Stomach smooth muscle (tissue), 2 donors: ENCODE measurements around the gene PCDHB13.
"Not testable (repeated sequence)": the region's sequence is repeated elsewhere in the genome, so short reads cannot be mapped to it uniquely, and the experiment has no call there.

ENCODE experiments used
- H3K27ac ChIP-seq: one replicate; pipeline ENCODE4 v1.7.0; 2013; ENCODE audit warnings: mild to moderate bottlenecking, low read length, inconsistent platforms
- H3K27me3 ChIP-seq, 2 donors: one replicate each; pipeline ENCODE4 v1.7.0; 2013; ENCODE audit warnings: low read length in 2 of 2; ENCODE audit not compliant: insufficient read depth in 2 of 2, control insufficient read depth in 1 of 2
- H3K36me3 ChIP-seq, 2 donors: one replicate each; pipeline ENCODE4 v1.7.0; 2013; ENCODE audit warnings: low read length in 2 of 2; ENCODE audit not compliant: control insufficient read depth in 2 of 2, insufficient read depth in 2 of 2
- H3K4me1 ChIP-seq: one replicate; pipeline ENCODE4 v1.7.0; 2013; ENCODE audit warnings: low read length; ENCODE audit not compliant: control insufficient read depth, insufficient read depth
- H3K4me3 ChIP-seq, 2 donors: one replicate each; pipeline ENCODE4 v1.7.0; 2013; ENCODE audit warnings: low read length in 2 of 2
- H3K9ac ChIP-seq, 2 donors: one replicate each; pipeline ENCODE4 v1.7.0; 2013; ENCODE audit warnings: low read length in 2 of 2, mild to moderate bottlenecking in 1 of 2
- H3K9me3 ChIP-seq, 2 donors: one replicate each; pipeline ENCODE4 v1.7.0; 2013; ENCODE audit warnings: low read length in 2 of 2; ENCODE audit not compliant: control insufficient read depth in 2 of 2
- donor health status: healthy.
- donor health status: Pancreatic carcinoma.

PCDHB13 gene

GRCh38 chr5:141208478-141208877 is 5.2 kb upstream of the PCDHB13 start, which contains the start of gene PCDHB12:
Gene PCDHB12, plus strand, starts transcription at chr5:141208719. Its CDS starts 189 bp downstream, at chr5:141208908.
- peak within 1 kb of the TSS; percentile 24 to 38 for H3K4me3 ChIP-seq
- peaks cover 12 to 16% of the 10 kb centered on the region in 2 donors for H3K9me3 ChIP-seq
- H3K9ac ChIP-seq, result no peak within 1 kb of the TSS
- H3K36me3 ChIP-seq, result peaks cover 0 to 2% of the 10 kb centered on the region in 2 donors
- H3K27me3 ChIP-seq, result no peaks in the 10 kb centered on the region
- H3K4me1 ChIP-seq, result no peaks in the 10 kb centered on the region
- no peak within 1 kb of the TSS for H3K27ac ChIP-seq

- H3K4me3 ChIP-seq, H3K27ac ChIP-seq, H3K4me1 ChIP-seq, H3K9ac ChIP-seq, H3K27me3 ChIP-seq, H3K36me3 ChIP-seq: not testable (repeated sequence)
- H3K9me3 ChIP-seq, result peaks cover 12 to 21% of the 10 kb centered on the region in 2 donors
Observed at GRCh38 chr5:141210281-141210680, 3.4 kb upstream of the PCDHB13 start.

GRCh38 chr5:141210849-141211248 is 2.9 kb upstream of the PCDHB13 start:
- H3K36me3 ChIP-seq, H3K27me3 ChIP-seq: not testable (repeated sequence)
- H3K9me3 ChIP-seq, result peaks cover 12 to 21% of the 10 kb centered on the region in 2 donors

GRCh38 chr5:141214583-141214982 is 864 bp downstream of the PCDHB13 start:
- peaks cover 16 to 17% of the 10 kb centered on the region in 2 donors for H3K9me3 ChIP-seq
- H3K4me1 ChIP-seq, H3K27ac ChIP-seq, H3K27me3 ChIP-seq, H3K36me3 ChIP-seq, H3K9ac ChIP-seq: not testable (repeated sequence)
- H3K4me3 ChIP-seq, result peak overlapping the region in 1 of 2 donors; percentile 45

More at GRCh38 chr5:141210849-141211248, 2.9 kb upstream of the PCDHB13 start:
- not testable (repeated sequence) for H3K27ac ChIP-seq, H3K4me3 ChIP-seq, H3K9ac ChIP-seq, H3K4me1 ChIP-seq

GRCh38 chr5:141215504-141215903 is 1.8 kb downstream of the PCDHB13 start:
- H3K36me3 ChIP-seq, H3K4me3 ChIP-seq: not testable (repeated sequence)
- peaks cover 9 to 15% of the 10 kb centered on the region in 2 donors for H3K9me3 ChIP-seq

GRCh38 chr5:141216035-141216434 is 2.3 kb downstream of the PCDHB13 start:
- H3K27ac ChIP-seq, H3K36me3 ChIP-seq, H3K9ac ChIP-seq, H3K27me3 ChIP-seq, H3K4me1 ChIP-seq, H3K4me3 ChIP-seq: not testable (repeated sequence)
- H3K9me3 ChIP-seq, result peaks cover 15 to 18% of the 10 kb centered on the region in 2 donors

More at GRCh38 chr5:141215504-141215903, 1.8 kb downstream of the PCDHB13 start:
- not testable (repeated sequence) for H3K4me1 ChIP-seq, H3K27me3 ChIP-seq, H3K9ac ChIP-seq, H3K27ac ChIP-seq

- Histone ChIP-seq H3K27me3 (no peaks in the 10 kb centered on the region), H3K36me3 (no peaks in the 10 kb centered on the region), H3K9me3 (peaks cover 20 to 49% of the 10 kb centered on the region in 2 donors), H3K9ac (peak within 1 kb of the TSS; percentile 13 to 48), H3K27ac (no peak within 1 kb of the TSS), H3K4me1 (no peaks in the 10 kb centered on the region), H3K4me3 (peak within 1 kb of the TSS; percentile 61 to 68)
Observed at GRCh38 chr5:141223112-141223783, 9.5 kb downstream of the PCDHB13 start, which contains the start of gene PCDHB14. Gene PCDHB14, plus strand, starts transcription at chr5:141223343. Its CDS starts 163 bp downstream, at chr5:141223506.

GRCh38 chr5:141224844-141225243 is 11.1 kb downstream of the PCDHB13 start:
- not testable (repeated sequence) for H3K36me3 ChIP-seq, H3K4me3 ChIP-seq
- H3K9me3 ChIP-seq, result peaks cover 20 to 43% of the 10 kb centered on the region in 2 donors

GRCh38 chr5:141225421-141225820 is 11.7 kb downstream of the PCDHB13 start:
- peaks cover 17 to 43% of the 10 kb centered on the region in 2 donors for H3K9me3 ChIP-seq
- H3K4me1 ChIP-seq, H3K27ac ChIP-seq, H3K36me3 ChIP-seq, H3K4me3 ChIP-seq, H3K27me3 ChIP-seq, H3K9ac ChIP-seq: not testable (repeated sequence)

More at GRCh38 chr5:141224844-141225243, 11.1 kb downstream of the PCDHB13 start:
- not testable (repeated sequence) for H3K4me1 ChIP-seq, H3K27ac ChIP-seq, H3K27me3 ChIP-seq, H3K9ac ChIP-seq

- H3K9ac ChIP-seq, result peak overlapping the region in 1 of 2 donors; percentile 20
- H3K9me3 ChIP-seq, result peaks cover 25 to 51% of the 10 kb centered on the region in 2 donors
- no peaks in the 10 kb centered on the region for H3K4me1 ChIP-seq
- peak overlapping the region; percentile 50 to 54 for H3K4me3 ChIP-seq
- no peaks in the 10 kb centered on the region for H3K27me3 ChIP-seq
- no peaks in the 10 kb centered on the region for H3K36me3 ChIP-seq
- H3K27ac ChIP-seq, result no peak overlapping the region
Observed at GRCh38 chr5:141234109-141234667, 20.5 kb downstream of the PCDHB13 start.

- H3K27me3 ChIP-seq, H3K27ac ChIP-seq, H3K4me3 ChIP-seq, H3K4me1 ChIP-seq, H3K9ac ChIP-seq, H3K36me3 ChIP-seq: not testable (repeated sequence)
- peaks cover 36 to 62% of the 10 kb centered on the region in 2 donors for H3K9me3 ChIP-seq
Observed at GRCh38 chr5:141235922-141236321, 22.2 kb downstream of the PCDHB13 start.
